NCI-H2107 (cell line): ENCODE data around the gene CLNK.
A peak's percentile ranks its signal among the peaks of the same experiment; 100 is the strongest.

Source experiments
- DNase-seq: peaks from one replicate; lab custom pipeline; 2025; lab: John Stamatoyannopoulos, UW

The CLNK gene

DNA sequence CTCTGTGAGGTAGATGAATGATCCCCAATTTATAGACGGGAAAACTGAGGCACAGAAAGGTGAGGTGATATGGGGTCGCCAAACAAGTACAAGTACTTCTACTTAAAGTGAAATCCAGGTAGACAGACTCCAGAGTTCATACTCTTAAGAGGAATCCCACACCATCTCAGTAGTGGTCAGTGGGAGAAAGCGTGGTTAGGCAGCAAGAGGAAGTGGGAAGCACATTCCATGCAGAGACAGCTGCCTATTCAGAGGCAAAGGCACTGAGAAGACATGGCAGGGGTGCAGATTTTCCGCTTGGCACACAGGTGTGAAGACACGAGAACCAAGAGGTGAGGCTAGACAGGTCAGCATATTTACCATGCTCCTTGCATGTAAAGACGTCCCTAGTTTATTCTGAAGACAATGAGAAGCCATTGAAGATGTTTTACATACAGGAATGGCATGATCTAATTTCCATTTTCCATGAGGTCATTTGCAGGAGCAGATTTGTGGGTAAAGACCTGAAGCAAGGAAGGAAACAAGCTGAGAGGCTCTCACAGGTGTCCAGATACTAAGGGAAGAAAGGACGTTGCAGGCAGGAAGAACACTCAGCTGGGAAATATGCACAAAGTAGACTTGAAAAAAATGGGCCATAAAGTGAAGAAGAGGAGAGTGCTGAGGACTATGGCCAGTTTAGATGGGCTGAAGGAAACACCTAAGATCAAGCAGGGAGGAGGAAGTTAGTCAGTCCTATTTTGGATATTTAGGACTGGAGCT is 17.3 kb upstream of the CLNK start:
- no peak for DNase-seq

- DNase-seq = no peak
Measured at GRCh38 chr4:10701161-10701560, 16.6 kb upstream of the CLNK start.

- no peak for DNase-seq
Measured at GRCh38 chr4:10698172-10698571, 13.6 kb upstream of the CLNK start.

DNA sequence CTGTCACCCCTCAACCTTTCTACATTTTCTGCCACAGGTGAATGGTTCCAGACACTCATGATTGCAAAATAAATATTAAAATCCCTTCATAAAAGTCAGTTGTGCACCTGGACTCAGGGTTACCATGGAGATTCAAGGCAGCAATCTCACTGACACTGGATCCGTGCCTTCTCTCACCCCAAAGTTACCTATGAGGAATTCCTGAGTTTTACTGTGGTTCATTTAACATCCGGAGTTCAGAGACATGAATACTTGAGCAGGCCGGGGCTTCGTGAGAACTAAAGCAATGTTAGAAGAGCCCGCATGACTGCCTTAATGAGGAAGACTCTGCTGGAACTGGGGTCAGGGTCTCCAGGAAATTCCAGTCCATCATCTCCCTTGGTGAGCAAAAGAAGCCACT is 12.5 kb upstream of the CLNK start:
- DNase-seq = peak; percentile 21

DNA sequence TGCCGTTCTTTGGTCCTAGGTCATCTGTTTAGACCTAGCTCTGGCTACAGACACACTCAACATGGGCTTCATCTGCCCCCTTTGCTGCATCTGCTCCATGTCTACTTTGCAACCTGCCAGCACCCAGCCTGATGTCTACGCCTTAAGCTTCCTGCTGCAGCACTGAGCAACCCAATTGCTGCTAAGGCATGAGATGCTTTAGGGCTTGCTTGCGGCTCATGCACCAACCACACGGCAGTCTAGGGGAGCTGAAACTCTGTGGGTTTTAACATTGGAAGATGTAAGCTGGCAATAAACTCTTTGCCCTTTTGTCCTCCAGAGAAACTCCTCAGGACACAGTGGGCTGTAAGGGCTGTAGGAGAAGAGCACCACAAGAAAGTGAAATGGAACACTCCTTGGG is 11.7 kb upstream of the CLNK start:
- no peak for DNase-seq

DNA sequence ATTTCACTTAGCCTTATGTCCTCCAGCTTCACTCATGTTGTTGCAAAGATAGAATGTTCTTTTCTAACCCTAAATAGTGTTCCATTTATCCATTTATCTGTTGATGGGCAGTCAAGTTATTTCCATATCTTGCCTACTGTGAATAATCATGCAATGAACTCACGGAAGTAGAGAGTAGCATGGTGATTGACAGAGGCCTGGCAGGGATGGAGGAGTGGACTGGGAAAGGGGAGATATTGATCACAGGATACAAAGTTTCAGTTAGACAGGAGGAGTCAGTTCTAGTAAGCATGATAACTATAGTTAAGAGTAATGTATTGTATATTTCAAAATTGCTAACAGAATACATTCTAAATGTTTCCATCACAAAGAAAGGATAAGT is 10.3 kb upstream of the CLNK start:
- no peak for DNase-seq

- DNase-seq = no peak
Measured at GRCh38 chr4:10694151-10694827, 9.7 kb upstream of the CLNK start.

- no peak for DNase-seq
Measured at GRCh38 chr4:10691651-10692050, 7.1 kb upstream of the CLNK start.

GRCh38 chr4:10690185-10690907 is 5.8 kb upstream of the CLNK start:
- DNase-seq = no peak

DNA sequence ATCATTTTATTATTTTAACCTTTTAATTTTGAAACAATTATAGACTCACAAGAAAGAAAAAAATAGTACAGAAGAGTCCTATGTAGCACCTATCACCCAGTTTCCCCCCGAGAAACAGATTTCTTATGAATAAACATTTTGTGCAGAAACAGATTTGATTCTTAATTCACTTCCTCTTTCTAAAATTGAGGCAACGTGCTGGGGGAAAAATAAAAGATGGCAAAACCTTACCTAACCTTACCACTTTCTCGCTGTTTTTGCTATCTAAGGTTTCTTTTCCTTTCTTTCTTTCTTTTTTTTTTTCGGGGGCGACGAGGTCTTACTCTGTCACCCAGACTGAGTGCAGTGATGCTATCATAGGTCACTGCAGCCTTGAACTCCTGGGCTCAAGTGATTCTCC is 4.3 kb upstream of the CLNK start:
- no peak for DNase-seq

DNA sequence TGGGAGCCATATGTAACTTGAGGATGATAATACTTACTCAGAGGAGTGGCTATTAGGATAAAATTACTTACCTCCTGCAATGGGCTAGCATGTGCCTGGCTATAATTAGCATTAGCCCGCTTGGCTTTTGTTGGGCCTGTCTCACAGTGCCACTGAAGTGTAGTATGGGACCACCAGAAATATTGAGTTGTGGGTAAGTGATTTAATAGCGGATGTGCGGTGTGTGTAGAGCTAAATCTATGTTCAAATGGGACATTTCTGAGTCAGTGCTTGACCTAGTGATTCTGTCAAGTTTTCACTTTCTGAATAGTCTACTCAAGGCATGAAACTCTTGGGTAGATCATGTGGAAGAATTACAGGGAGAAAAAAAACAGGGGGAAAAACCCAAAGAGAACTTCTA is 3.5 kb upstream of the CLNK start:
- DNase-seq = no peak

DNA sequence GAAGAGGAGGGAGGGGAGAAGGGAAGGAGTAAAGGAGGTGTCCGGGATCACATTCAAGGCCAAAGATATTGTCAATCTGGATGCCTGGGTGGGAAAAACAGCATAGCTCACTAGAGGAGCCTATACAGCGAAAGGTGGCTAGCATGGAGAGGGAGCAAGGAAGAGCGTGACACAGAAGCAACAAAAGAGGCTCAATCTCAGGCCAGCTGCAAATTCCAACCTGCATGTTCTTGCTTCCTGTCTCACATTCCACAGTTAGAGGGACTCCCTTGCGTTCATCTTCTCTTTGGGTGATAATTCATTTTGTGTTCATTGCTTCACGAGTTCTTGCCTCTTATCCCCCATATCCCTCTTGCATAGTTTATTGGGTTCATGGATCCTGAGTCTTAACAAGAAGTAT is 3.0 kb upstream of the CLNK start:
- DNase-seq = no peak

GRCh38 chr4:10682397-10682796 is 2.2 kb downstream of the CLNK start:
- no peak for DNase-seq

GRCh38 chr4:10677796-10678497 is 6.6 kb downstream of the CLNK start:
- no peak for DNase-seq

- DNase-seq = no peak
Measured at GRCh38 chr4:10673817-10674369, 10.7 kb downstream of the CLNK start.

DNA sequence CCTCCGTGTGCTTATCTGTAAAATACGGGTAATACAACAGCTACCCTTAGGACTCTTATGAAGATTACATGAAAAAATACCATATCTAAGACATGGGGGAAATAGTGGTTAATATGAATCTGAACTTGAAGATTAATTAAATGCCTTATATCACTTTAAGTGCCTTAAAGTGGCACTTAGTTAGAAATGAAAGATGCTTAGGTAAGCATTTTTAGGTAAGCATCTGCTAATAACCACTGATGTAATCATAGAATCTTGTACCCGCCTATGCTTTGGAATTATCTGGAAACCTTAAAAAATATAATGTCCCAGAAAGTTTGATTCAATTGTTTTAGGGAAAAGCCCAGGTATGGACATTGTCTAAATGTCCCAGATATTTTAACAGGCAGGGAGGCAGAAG is 12.2 kb downstream of the CLNK start:
- DNase-seq = no peak

DNA sequence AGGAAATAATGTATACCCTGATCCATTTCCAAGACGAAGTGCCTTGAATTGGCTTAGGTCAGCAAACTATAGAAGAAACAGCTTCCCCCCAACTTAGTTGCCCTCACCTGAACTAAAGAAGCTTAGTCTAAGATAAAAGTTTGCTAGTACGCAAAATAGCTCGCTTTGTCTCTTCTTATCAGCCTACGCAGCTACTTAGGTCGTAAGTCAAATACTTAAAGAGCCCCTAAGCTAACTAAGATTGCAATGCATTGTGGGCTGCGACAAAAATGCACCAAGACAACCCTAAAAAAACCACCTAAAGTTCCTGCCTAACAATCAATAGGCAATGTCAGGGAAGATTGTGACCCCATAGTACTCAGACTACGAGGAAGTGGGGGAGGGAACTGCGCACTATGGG is 12.8 kb downstream of the CLNK start:
- DNase-seq = no peak

- DNase-seq = no peak
Measured at GRCh38 chr4:10671366-10671765, 13.2 kb downstream of the CLNK start.

DNA sequence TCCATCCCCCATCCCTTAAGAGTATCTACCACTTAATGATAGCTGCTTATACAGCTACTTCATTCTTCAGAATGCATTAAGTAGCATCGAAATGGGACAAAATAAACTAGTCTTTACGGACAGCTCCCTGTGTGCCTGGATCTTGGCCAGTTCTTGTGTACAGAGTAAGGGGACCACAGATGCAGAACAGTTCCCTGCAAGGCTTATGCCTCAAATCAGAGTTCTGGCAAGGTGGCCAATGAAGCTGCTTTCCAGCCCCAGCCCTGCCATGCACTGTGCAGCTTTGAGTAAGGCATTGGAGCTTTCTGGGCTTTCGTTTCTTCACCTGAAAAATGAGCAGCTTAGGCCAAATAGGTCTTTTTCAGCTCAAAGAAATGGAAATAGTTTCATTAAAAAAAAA is 14.2 kb downstream of the CLNK start:
- no peak for DNase-seq

GRCh38 chr4:10667701-10668326 is 16.8 kb downstream of the CLNK start:
- DNase-seq = no peak

GRCh38 chr4:10666616-10667015 is 18.0 kb downstream of the CLNK start:
- DNase-seq = no peak

- DNase-seq = no peak
Measured at GRCh38 chr4:10664408-10664807, 20.2 kb downstream of the CLNK start.
